ENCODE data around the gene ANKDD1B.

GRCh38 chr5:75690669-75691068, 79.4 kb downstream of the ANKDD1B start:
- TF ChIP-seq CTCF (IDR thresholded peaks at IDR 0.05) (no peak), POLR2A (IDR thresholded peaks at IDR 0.05) (no peak), POLR2AphosphoS5 (IDR thresholded peaks at IDR 0.05; ENCODE audit: insufficient read depth in 1 of 2, low read depth in 1 of 2) (no peak)

All from vagina (tissue), 2 donors.